Liver (tissue), 9 donors: ENCODE results near the gene TUBA4B. TPM values are rescaled to one million over a fixed set of nuclear protein-coding genes. Genes with fewer than 3 reads are reported as not detected.

ENCODE experiments used
- DNase-seq: peaks from one replicate; pipeline ENCODE4 v3.0.0-alpha.2; 2017; ENCODE audit warnings: low spot score
- H3K27ac ChIP-seq, 2 donors: one replicate each; pipeline ENCODE4 v1.7.0; 2013; ENCODE audit warnings: inconsistent platforms in 2 of 2, low read length in 2 of 2, control low read depth in 1 of 2, low read depth in 1 of 2, mild to moderate bottlenecking in 1 of 2
- H3K27me3 ChIP-seq, 4 donors: one replicate each; pipeline versions ENCODE4 v1.6.1 to v1.7.0; 2013; ENCODE audit warnings: low read length in 3 of 4, inconsistent platforms in 1 of 4, mild to moderate bottlenecking in 1 of 4, moderate library complexity in 1 of 4; ENCODE audit not compliant: control insufficient read depth in 4 of 4, insufficient read depth in 4 of 4
- H3K36me3 ChIP-seq, 4 donors: one replicate each; pipeline versions ENCODE4 v1.6.1 to v1.7.0; 2013; ENCODE audit warnings: low read length in 3 of 4, mild to moderate bottlenecking in 3 of 4, low read depth in 1 of 4, moderate library complexity in 1 of 4; ENCODE audit not compliant: control insufficient read depth in 4 of 4, insufficient read depth in 3 of 4
- H3K4me1 ChIP-seq, 4 donors: one replicate each; pipeline versions ENCODE4 v1.6.1 to v1.7.0; 2013; ENCODE audit warnings: low read length in 3 of 4, mild to moderate bottlenecking in 3 of 4, moderate library complexity in 1 of 4; ENCODE audit not compliant: control insufficient read depth in 4 of 4, insufficient read depth in 4 of 4
- H3K4me3 ChIP-seq, 3 donors: one replicate each; pipeline versions ENCODE4 v1.6.1 to v1.7.0; 2013; ENCODE audit warnings: low read length in 3 of 3, control low read depth in 1 of 3, low read depth in 1 of 3, mild to moderate bottlenecking in 1 of 3
- H3K9ac ChIP-seq, 2 donors: one replicate each; pipeline ENCODE4 v1.7.0; 2013; ENCODE audit warnings: low read length in 2 of 2, mild to moderate bottlenecking in 2 of 2, moderate library complexity in 2 of 2, control low read depth in 1 of 2, low read depth in 1 of 2
- H3K9me3 ChIP-seq, 4 donors: one replicate each; pipeline versions ENCODE4 v1.6.1 to v1.7.0; 2013; ENCODE audit warnings: low read length in 3 of 4; ENCODE audit not compliant: control insufficient read depth in 4 of 4
- CTCF ChIP-seq: fragments of 150-350 bp; IDR thresholded peaks from 2 replicates; pipeline ENCODE4 v1.5.1; 2017; ENCODE audit warnings: improper control_type of control experiment, low read depth, low read length; ENCODE audit not compliant: missing input control
- EGR1 ChIP-seq, 2 donors: IDR thresholded peaks; 2 replicates each; pipeline ENCODE4 v1.6.1; 2016 to 2018; ENCODE audit warnings: antibody characterized with exemption in 2 of 2, low read depth in 2 of 2
- FOXA1 ChIP-seq: IDR thresholded peaks from 2 replicates; pipeline ENCODE4 v1.6.1; 2016; ENCODE audit warnings: antibody characterized with exemption
- GABPA ChIP-seq, 2 donors: IDR thresholded peaks in 1 of 2; conservative IDR thresholded peaks in 1 of 2; 2 replicates each; pipeline ENCODE4 v1.6.1; 2016; ENCODE audit warnings: antibody characterized with exemption in 2 of 2, mild to moderate bottlenecking in 1 of 2, moderate library complexity in 1 of 2
- NR2F2 ChIP-seq: IDR thresholded peaks from 2 replicates; pipeline ENCODE4 v1.6.1; 2016; ENCODE audit warnings: antibody characterized with exemption
- RAD21 ChIP-seq, 2 donors: IDR thresholded peaks; 2 replicates each; pipeline ENCODE4 v1.6.1; 2016; ENCODE audit warnings: antibody characterized with exemption in 2 of 2, mild to moderate bottlenecking in 2 of 2
- RXRA ChIP-seq, 2 donors: IDR thresholded peaks; 2 replicates each; pipeline ENCODE4 v1.6.1; 2017 to 2018; ENCODE audit warnings: antibody characterized with exemption in 2 of 2, mild to moderate bottlenecking in 1 of 2
- SP1 ChIP-seq: IDR thresholded peaks from 2 replicates; pipeline ENCODE4 v1.6.1; 2018; ENCODE audit warnings: antibody characterized with exemption, mild to moderate bottlenecking
- TAF1 ChIP-seq: conservative IDR thresholded peaks from 2 replicates; pipeline ENCODE4 v1.6.1; 2016; ENCODE audit warnings: antibody characterized with exemption, mild to moderate bottlenecking
- YY1 ChIP-seq: IDR thresholded peaks from 2 replicates; pipeline ENCODE4 v1.6.1; 2016; ENCODE audit warnings: antibody characterized with exemption, mild to moderate bottlenecking
- WGBS: extraction: QIAGEN DNeasy Blood & Tissue Kit; methylation state at CpG from one replicate; pipeline ENCODE4 v1.1.7; 2013; 5-methylcytosine and 5-hydroxymethylcytosine counted together
- polyA plus RNA-seq, 2 donors: library from polyadenylated mRNA; stranded (reverse) in 1 of 2; unstranded in 1 of 2; fragments of 200-250 nt in 1 of 2; fragments of >200 nt in 1 of 2; fragmentation: Nextera tagmentation in 1 of 2; extraction: Ambion mirVana in 1 of 2; gene quantifications; one replicate each; pipeline versions ENCODE4 v1.2.1 to v1.2.3, GENCODE V29; 2013 to 2015
- total RNA-seq, 2 donors: library from RNA; depleted of rRNA; stranded (reverse); fragments of >200 nt; gene quantifications; one replicate each; pipeline ENCODE4 v1.2.3, GENCODE V29; 2014
- TF ChIP-seq, protein P1 (sequence below): IDR thresholded peaks from 2 replicates; pipeline ENCODE4 v1.6.1; 2016; ENCODE audit warnings: antibody characterized with exemption, mild to moderate bottlenecking
- donor health status: healthy.
- donor health status: healthy.
- donor health status: healthy.
- donor health status: healthy.
- donor health status: healthy.

The TUBA4B gene
- total and polyA plus RNA-seq, 4 donors = 0.08 to 0.20 (median 0.19) TPM; not detected in 1

DNA sequence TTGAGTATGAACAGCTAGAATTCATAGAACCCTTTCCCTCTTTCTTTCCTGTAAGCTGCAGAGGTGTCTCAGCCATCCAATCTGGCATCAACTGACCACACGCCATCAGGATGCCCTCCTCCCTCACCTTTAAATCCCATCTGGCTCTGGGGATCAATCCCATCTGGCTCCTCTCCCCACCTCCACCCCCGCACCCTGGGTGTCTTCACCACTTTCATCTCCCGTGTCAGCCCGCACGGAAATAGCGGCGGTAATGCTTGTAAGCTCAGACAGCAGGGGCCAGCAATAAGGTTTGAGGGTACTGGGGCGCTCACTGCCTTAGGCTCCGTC lies 508 bp upstream of the TUBA4B start:
- H3K36me3 ChIP-seq = peaks cover 0 to 3% (median 0%) of the 10 kb centered on the region in 4 donors
- no peaks in the 10 kb centered on the region for H3K27me3 ChIP-seq
- peak overlapping the region in 2 of 3 donors; percentile 63 to 86 for H3K4me3 ChIP-seq
- peaks cover 15 to 54% (median 41%) of the 10 kb centered on the region in 4 donors for H3K4me1 ChIP-seq
- H3K9me3 ChIP-seq = no peaks in the 10 kb centered on the region
- peak overlapping the region in 1 of 2 donors; percentile 36 for H3K9ac ChIP-seq
- TF ChIP-seq RXRA (IDR thresholded peaks at IDR 0.05) (no peak), GABPA (IDR thresholded peaks at IDR 0.05 in 1 of 2, conservative IDR thresholded peaks at IDR 0.05 in 1 of 2) (no peak), SP1 (no peak), CTCF (no peak), NR2F2 (no peak), FOXA1 (no peak)
- WGBS = 62% methylated on average over 9 of the region's 9 CpGs
- peak overlapping the region; percentile 52 to 63 for H3K27ac ChIP-seq
- no peak for DNase-seq

GRCh38 chr2:219253753-219254589 lies 928 bp downstream of the TUBA4B start, which contains the start of gene TUBA4A:
Gene TUBA4A (minus strand): TSS chr2:219253918. CDS start chr2:219253858, 60 bp downstream.
- H3K36me3 ChIP-seq = peaks cover 0 to 3% (median 0%) of the 10 kb centered on the region in 4 donors
- H3K4me1 ChIP-seq = peaks cover 13 to 41% (median 29%) of the 10 kb centered on the region in 4 donors
- peak within 1 kb of the TSS; percentile 65 to 83 for H3K9ac ChIP-seq
- H3K27me3 ChIP-seq = no peaks in the 10 kb centered on the region
- WGBS = under 1% methylated on average over 76 of the region's 76 CpGs
- H3K4me3 ChIP-seq = peak within 1 kb of the TSS; percentile 63 to 86 (median 64)
- no peaks in the 10 kb centered on the region for H3K9me3 ChIP-seq
- peak within 1 kb of the TSS; percentile 65 to 79 for H3K27ac ChIP-seq
- TF ChIP-seq RAD21 (IDR thresholded peaks at IDR 0.05) = peak; percentile 29 to 33
- no peak for TF ChIP-seq GABPA (IDR thresholded peaks at IDR 0.05 in 1 of 2, conservative IDR thresholded peaks at IDR 0.05 in 1 of 2)
- peak; percentile 54 for TF ChIP-seq YY1
- TF ChIP-seq, protein P1, sequence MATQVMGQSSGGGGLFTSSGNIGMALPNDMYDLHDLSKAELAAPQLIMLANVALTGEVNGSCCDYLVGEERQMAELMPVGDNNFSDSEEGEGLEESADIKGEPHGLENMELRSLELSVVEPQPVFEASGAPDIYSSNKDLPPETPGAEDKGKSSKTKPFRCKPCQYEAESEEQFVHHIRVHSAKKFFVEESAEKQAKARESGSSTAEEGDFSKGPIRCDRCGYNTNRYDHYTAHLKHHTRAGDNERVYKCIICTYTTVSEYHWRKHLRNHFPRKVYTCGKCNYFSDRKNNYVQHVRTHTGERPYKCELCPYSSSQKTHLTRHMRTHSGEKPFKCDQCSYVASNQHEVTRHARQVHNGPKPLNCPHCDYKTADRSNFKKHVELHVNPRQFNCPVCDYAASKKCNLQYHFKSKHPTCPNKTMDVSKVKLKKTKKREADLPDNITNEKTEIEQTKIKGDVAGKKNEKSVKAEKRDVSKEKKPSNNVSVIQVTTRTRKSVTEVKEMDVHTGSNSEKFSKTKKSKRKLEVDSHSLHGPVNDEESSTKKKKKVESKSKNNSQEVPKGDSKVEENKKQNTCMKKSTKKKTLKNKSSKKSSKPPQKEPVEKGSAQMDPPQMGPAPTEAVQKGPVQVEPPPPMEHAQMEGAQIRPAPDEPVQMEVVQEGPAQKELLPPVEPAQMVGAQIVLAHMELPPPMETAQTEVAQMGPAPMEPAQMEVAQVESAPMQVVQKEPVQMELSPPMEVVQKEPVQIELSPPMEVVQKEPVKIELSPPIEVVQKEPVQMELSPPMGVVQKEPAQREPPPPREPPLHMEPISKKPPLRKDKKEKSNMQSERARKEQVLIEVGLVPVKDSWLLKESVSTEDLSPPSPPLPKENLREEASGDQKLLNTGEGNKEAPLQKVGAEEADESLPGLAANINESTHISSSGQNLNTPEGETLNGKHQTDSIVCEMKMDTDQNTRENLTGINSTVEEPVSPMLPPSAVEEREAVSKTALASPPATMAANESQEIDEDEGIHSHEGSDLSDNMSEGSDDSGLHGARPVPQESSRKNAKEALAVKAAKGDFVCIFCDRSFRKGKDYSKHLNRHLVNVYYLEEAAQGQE = peak; percentile 93
- peak; percentile 82 for TF ChIP-seq TAF1
- TF ChIP-seq CTCF = peak; percentile 8
- no peak for TF ChIP-seq EGR1 (IDR thresholded peaks at IDR 0.05; ENCODE audit: low read depth in 2 of 2)
- TF ChIP-seq SP1 = peak; percentile 61
- DNase-seq = peak; percentile 88
